Measurements from ENCODE around the gene UVSSA.
"Not testable (repeated sequence)": the region's sequence is repeated elsewhere in the genome, so short reads cannot be mapped to it uniquely, and the experiment has no call there.

DNA sequence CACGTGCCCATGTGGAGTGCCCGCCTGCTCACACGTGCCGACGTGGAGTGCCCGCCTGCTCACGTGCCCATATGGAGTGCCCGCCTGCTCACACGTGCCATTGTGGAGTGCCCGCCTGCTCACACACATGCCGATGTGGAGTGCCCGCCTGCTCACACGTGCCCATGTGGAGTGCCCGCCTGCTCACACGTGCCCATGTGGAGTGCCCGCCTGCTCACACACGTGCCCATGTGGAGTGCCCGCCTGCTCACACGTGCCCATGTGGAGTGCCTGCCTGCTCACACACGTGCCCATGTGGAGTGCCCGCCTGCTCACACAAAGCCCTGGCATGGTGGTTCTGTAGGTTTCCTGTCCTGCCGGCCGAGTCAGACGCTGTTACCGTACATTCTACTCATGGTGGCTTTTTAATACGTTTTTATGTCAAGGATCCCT, 48.4 kb downstream of the UVSSA start:
- TF ChIP-seq, protein P1, sequence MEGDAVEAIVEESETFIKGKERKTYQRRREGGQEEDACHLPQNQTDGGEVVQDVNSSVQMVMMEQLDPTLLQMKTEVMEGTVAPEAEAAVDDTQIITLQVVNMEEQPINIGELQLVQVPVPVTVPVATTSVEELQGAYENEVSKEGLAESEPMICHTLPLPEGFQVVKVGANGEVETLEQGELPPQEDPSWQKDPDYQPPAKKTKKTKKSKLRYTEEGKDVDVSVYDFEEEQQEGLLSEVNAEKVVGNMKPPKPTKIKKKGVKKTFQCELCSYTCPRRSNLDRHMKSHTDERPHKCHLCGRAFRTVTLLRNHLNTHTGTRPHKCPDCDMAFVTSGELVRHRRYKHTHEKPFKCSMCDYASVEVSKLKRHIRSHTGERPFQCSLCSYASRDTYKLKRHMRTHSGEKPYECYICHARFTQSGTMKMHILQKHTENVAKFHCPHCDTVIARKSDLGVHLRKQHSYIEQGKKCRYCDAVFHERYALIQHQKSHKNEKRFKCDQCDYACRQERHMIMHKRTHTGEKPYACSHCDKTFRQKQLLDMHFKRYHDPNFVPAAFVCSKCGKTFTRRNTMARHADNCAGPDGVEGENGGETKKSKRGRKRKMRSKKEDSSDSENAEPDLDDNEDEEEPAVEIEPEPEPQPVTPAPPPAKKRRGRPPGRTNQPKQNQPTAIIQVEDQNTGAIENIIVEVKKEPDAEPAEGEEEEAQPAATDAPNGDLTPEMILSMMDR (IDR thresholded peaks at IDR 0.05) = not testable (repeated sequence)
- TF ChIP-seq POLR2AphosphoS5, POLR2A (IDR thresholded peaks at IDR 0.05): not testable (repeated sequence)

Measured in stomach (tissue), 4 donors.